Uterus (tissue), 4 donors: Measurements from ENCODE around the gene CATSPERZ. TPM values are rescaled to one million over a fixed set of nuclear protein-coding genes. Genes with fewer than 3 reads are reported as not detected.
A peak's percentile ranks its signal among the peaks of the same experiment; 100 is the strongest.
"Not testable (repeated sequence)": the region's sequence is repeated elsewhere in the genome, so short reads cannot be mapped to it uniquely, and the experiment has no call there.

Experiments
- DNase-seq, 2 donors: peaks; one replicate each; pipeline ENCODE4 v3.0.0-alpha.2; 2019 to 2020
- H3K27ac ChIP-seq, 2 donors: fragments of 200-600 bp; sonication (generic); 1 replicate in 1 of 2; 2 replicates in 1 of 2; pipeline ENCODE4 v1.5.1; 2016 to 2018
- H3K27me3 ChIP-seq, 2 donors: fragments of 200-600 bp; sonication (generic); one replicate each; pipeline ENCODE4 v1.5.1; 2018 to 2019; ENCODE audit warnings: control low read depth in 1 of 2
- H3K36me3 ChIP-seq, 2 donors: fragments of 200-600 bp; sonication (generic); one replicate each; pipeline ENCODE4 v1.5.1; 2019; ENCODE audit warnings: control low read depth in 1 of 2
- H3K4me1 ChIP-seq, 2 donors: fragments of 200-600 bp; sonication (generic); one replicate each; pipeline ENCODE4 v1.5.1; 2018 to 2019; ENCODE audit warnings: control low read depth in 1 of 2
- H3K4me3 ChIP-seq, 2 donors: fragments of 200-600 bp; sonication (generic); 1 replicate in 1 of 2; 2 replicates in 1 of 2; pipeline ENCODE4 v1.5.1; 2018 to 2019; ENCODE audit warnings: mild to moderate bottlenecking in 1 of 2
- H3K9me3 ChIP-seq, 2 donors: fragments of 200-600 bp; sonication (generic); one replicate each; pipeline ENCODE4 v1.5.1; 2019; ENCODE audit warnings: control low read depth in 1 of 2
- POLR2A ChIP-seq, 2 donors: fragments of 450-650 bp; IDR thresholded peaks; one replicate each; pipeline ENCODE4 v1.6.1; 2016; ENCODE audit warnings: antibody characterized with exemption in 2 of 2, mild to moderate bottlenecking in 1 of 2, moderate library complexity in 1 of 2
- intact Hi-C: fragments of 100-400 bp; cut with DNase I; formaldehyde crosslinking; loops from one replicate; pipeline ENCODE4 v1.15.1; 2023; ENCODE audit warnings: low total_unique reads
- total RNA-seq, 4 donors: library from RNA; depleted of rRNA in 3 of 4; stranded (reverse); fragments of >200 nt in 3 of 4; gene quantifications; one replicate each; pipeline versions ENCODE4 v1.1.0 to v1.2.4, GENCODE V29; 2014 to 2023
- TF ChIP-seq, protein P1 (sequence below), 4 experiments: fragments of 200-600 bp in 2 of 4; fragments of 450-650 bp in 2 of 4; sonication (generic) in 2 of 4; IDR thresholded peaks; one replicate each; pipeline ENCODE4 v1.5.1; 2016 to 2019; ENCODE audit warnings: antibody characterized with exemption in 4 of 4, mild to moderate bottlenecking in 2 of 4, moderate library complexity in 1 of 4
- donor health status: DM: yes; HTN: yes; CAD: no.

CATSPERZ gene
- total RNA-seq, 4 donors from 2014 or later: not detected

DNA sequence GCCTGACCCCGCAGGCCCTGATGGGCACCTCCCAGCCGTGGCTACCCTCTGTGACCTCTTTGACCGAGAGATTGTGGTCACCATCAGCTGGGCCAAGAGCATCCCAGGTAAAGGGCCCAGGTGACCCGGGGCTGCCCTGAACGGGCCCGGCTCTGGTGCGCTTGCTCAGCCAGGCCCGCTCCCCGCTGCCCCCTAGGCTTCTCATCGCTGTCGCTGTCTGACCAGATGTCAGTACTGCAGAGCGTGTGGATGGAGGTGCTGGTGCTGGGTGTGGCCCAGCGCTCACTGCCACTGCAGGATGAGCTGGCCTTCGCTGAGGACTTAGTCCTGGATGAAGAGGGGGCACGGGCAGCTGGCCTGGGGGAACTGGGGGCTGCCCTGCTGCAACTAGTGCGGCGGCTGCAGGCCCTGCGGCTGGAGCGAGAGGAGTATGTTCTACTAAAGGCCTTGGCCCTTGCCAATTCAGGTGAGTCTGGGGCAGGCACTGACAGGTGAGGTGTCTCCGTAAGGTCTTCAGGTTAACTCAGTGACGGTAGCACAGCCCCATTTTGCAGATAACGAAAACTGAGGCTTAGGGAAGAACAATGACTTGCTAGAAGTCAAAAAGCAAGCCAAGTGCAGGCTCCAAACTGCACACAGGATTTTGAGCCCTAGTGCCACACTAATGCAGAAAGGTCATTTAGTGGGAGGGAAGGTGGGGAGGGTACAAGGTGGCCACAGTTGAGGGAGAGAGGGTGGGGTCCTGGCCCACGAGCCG is 14.8 kb downstream of the CATSPERZ start:
- Histone ChIP-seq H3K36me3 (no peaks in the 10 kb centered on the region), H3K27ac (no peak overlapping the region), H3K27me3 (no peaks in the 10 kb centered on the region), H3K4me1 (no peaks in the 10 kb centered on the region), H3K4me3 (no peak overlapping the region), H3K9me3 (no peaks in the 10 kb centered on the region)
- TF ChIP-seq POLR2A (IDR thresholded peaks at IDR 0.05): no peak
- TF ChIP-seq, protein P1, sequence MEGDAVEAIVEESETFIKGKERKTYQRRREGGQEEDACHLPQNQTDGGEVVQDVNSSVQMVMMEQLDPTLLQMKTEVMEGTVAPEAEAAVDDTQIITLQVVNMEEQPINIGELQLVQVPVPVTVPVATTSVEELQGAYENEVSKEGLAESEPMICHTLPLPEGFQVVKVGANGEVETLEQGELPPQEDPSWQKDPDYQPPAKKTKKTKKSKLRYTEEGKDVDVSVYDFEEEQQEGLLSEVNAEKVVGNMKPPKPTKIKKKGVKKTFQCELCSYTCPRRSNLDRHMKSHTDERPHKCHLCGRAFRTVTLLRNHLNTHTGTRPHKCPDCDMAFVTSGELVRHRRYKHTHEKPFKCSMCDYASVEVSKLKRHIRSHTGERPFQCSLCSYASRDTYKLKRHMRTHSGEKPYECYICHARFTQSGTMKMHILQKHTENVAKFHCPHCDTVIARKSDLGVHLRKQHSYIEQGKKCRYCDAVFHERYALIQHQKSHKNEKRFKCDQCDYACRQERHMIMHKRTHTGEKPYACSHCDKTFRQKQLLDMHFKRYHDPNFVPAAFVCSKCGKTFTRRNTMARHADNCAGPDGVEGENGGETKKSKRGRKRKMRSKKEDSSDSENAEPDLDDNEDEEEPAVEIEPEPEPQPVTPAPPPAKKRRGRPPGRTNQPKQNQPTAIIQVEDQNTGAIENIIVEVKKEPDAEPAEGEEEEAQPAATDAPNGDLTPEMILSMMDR (IDR thresholded peaks at IDR 0.05): no peak
- DNase-seq: no peak
- intact Hi-C loops: no loop called here

GRCh38 chr11:64315667-64316526 is 15.7 kb downstream of the CATSPERZ start:
- H3K9me3 ChIP-seq, H3K27me3 ChIP-seq, H3K4me1 ChIP-seq, intact Hi-C loops, H3K4me3 ChIP-seq, DNase-seq, H3K36me3 ChIP-seq: not testable (repeated sequence)
- peak overlapping the region in 1 of 2 donors; percentile 97 for H3K27ac ChIP-seq

DNA sequence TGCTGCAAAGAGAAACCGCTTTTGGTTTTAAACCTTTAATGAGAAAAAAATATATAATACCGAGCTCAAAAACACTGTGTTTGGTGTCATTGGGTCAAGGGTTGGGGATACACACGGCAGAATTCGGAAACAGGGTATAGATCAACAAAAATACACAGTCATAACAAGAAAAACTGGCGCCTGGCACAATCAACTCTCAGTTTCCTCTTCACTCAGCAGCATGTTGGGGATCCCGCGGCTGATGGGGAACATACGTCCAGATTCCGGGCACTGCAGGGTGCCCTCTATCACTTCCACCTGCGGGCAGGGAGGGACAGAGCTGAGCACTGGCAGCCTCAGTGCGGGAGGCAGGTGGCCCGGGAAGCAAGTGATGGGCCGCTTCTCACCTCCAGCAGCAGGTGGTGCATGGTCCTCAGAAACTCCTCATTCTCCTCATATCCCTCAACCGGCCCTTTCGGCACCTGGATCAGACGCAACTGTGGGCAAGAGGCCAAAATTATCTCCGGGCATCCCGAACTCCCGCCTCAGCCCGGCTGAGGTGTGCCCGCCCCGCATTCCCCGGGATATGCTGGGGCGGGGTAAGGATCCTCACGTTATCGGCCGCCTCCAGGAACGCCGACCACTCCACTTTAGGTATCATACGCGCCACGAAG is 16.6 kb downstream of the CATSPERZ start:
- H3K4me1 ChIP-seq: no peaks in the 10 kb centered on the region
- no peaks in the 10 kb centered on the region for H3K27me3 ChIP-seq
- peak in 1 of 2 donors; percentile 60 for DNase-seq
- H3K27ac ChIP-seq: peak overlapping the region; percentile 97 to 98
- no peak for TF ChIP-seq POLR2A (IDR thresholded peaks at IDR 0.05)
- TF ChIP-seq, protein P1 (IDR thresholded peaks at IDR 0.05): peak in 1 of 4 experiments; percentile 3
- H3K4me3 ChIP-seq: peak overlapping the region; percentile 74 to 75
- H3K9me3 ChIP-seq: no peaks in the 10 kb centered on the region
- H3K36me3 ChIP-seq: no peaks in the 10 kb centered on the region
- intact Hi-C loops: no loop called here

- peak; percentile 95 to 98 for DNase-seq
- H3K27ac ChIP-seq: peak within 1 kb of the TSS; percentile 97 to 98
- TF ChIP-seq, protein P1 (IDR thresholded peaks at IDR 0.05): peak in 1 of 4 experiments; percentile 0
- TF ChIP-seq POLR2A (IDR thresholded peaks at IDR 0.05): peak; percentile 70 to 85
- H3K36me3 ChIP-seq: no peaks in the 10 kb centered on the region
- no peaks in the 10 kb centered on the region for H3K9me3 ChIP-seq
- no peaks in the 10 kb centered on the region for H3K27me3 ChIP-seq
- intact Hi-C loops: no loop called here
- peak within 1 kb of the TSS; percentile 74 to 75 for H3K4me3 ChIP-seq
- H3K4me1 ChIP-seq: no peaks in the 10 kb centered on the region
These were observed 17.3 kb downstream of the CATSPERZ start, which contains the start of gene TRMT112 for GRCh38 chr11:64317325-64317960. Gene TRMT112 (minus strand): TSS chr11:64317559. CDS start chr11:64317526, 33 bp downstream.
